ENCODE results near the gene FAM234B.
"Not testable (repeated sequence)": the region's sequence is repeated elsewhere in the genome, so short reads cannot be mapped to it uniquely, and the experiment has no call there.

GRCh38 chr12:13035335-13035734 is 8.8 kb upstream of the FAM234B start:
- TF ChIP-seq POLR2AphosphoS5 (IDR thresholded peaks at IDR 0.05; ENCODE audit: low read depth); EZH2 (IDR thresholded peaks at IDR 0.05; ENCODE audit: low read depth, unreplicated experiment); EZH2phosphoT487 (IDR thresholded peaks at IDR 0.05; ENCODE audit: unreplicated experiment); JUNB (IDR thresholded peaks at IDR 0.05; ENCODE audit: unreplicated experiment); ZNF114 (CRISPR knock-in tag; IDR thresholded peaks at IDR 0.05); CREB1 (CRISPR knock-in tag; IDR thresholded peaks at IDR 0.05; ENCODE audit: low read depth); NANOG (IDR thresholded peaks at IDR 0.05; ENCODE audit: borderline replicate concordance): not testable (repeated sequence)
- TF ChIP-seq, protein P1, sequence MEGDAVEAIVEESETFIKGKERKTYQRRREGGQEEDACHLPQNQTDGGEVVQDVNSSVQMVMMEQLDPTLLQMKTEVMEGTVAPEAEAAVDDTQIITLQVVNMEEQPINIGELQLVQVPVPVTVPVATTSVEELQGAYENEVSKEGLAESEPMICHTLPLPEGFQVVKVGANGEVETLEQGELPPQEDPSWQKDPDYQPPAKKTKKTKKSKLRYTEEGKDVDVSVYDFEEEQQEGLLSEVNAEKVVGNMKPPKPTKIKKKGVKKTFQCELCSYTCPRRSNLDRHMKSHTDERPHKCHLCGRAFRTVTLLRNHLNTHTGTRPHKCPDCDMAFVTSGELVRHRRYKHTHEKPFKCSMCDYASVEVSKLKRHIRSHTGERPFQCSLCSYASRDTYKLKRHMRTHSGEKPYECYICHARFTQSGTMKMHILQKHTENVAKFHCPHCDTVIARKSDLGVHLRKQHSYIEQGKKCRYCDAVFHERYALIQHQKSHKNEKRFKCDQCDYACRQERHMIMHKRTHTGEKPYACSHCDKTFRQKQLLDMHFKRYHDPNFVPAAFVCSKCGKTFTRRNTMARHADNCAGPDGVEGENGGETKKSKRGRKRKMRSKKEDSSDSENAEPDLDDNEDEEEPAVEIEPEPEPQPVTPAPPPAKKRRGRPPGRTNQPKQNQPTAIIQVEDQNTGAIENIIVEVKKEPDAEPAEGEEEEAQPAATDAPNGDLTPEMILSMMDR (conservative IDR thresholded peaks at IDR 0.05; ENCODE audit: low read depth in 2 of 2) = not testable (repeated sequence)
- TF ChIP-seq, protein P2, sequence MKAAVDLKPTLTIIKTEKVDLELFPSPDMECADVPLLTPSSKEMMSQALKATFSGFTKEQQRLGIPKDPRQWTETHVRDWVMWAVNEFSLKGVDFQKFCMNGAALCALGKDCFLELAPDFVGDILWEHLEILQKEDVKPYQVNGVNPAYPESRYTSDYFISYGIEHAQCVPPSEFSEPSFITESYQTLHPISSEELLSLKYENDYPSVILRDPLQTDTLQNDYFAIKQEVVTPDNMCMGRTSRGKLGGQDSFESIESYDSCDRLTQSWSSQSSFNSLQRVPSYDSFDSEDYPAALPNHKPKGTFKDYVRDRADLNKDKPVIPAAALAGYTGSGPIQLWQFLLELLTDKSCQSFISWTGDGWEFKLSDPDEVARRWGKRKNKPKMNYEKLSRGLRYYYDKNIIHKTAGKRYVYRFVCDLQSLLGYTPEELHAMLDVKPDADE (IDR thresholded peaks at IDR 0.05) = not testable (repeated sequence)
- TF ChIP-seq, protein P3, sequence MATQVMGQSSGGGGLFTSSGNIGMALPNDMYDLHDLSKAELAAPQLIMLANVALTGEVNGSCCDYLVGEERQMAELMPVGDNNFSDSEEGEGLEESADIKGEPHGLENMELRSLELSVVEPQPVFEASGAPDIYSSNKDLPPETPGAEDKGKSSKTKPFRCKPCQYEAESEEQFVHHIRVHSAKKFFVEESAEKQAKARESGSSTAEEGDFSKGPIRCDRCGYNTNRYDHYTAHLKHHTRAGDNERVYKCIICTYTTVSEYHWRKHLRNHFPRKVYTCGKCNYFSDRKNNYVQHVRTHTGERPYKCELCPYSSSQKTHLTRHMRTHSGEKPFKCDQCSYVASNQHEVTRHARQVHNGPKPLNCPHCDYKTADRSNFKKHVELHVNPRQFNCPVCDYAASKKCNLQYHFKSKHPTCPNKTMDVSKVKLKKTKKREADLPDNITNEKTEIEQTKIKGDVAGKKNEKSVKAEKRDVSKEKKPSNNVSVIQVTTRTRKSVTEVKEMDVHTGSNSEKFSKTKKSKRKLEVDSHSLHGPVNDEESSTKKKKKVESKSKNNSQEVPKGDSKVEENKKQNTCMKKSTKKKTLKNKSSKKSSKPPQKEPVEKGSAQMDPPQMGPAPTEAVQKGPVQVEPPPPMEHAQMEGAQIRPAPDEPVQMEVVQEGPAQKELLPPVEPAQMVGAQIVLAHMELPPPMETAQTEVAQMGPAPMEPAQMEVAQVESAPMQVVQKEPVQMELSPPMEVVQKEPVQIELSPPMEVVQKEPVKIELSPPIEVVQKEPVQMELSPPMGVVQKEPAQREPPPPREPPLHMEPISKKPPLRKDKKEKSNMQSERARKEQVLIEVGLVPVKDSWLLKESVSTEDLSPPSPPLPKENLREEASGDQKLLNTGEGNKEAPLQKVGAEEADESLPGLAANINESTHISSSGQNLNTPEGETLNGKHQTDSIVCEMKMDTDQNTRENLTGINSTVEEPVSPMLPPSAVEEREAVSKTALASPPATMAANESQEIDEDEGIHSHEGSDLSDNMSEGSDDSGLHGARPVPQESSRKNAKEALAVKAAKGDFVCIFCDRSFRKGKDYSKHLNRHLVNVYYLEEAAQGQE (IDR thresholded peaks at IDR 0.05; ENCODE audit: unreplicated experiment) = not testable (repeated sequence)

Data from GM23338 (cell line).